Measurements from ENCODE around the gene ITGAE. TPM values are rescaled to one million over a fixed set of nuclear protein-coding genes. Genes with fewer than 3 reads are reported as not detected.
"Not testable (repeated sequence)": the region's sequence is repeated elsewhere in the genome, so short reads cannot be mapped to it uniquely, and the experiment has no call there.

The ITGAE gene
- total and polyA plus RNA-seq, 12 donors: 4.9 to 85.4 (median 33.7) TPM

GRCh38 chr17:3710951-3711383, 90.0 kb downstream of the ITGAE start:
- Histone ChIP-seq H3K27me3 (no peaks in the 10 kb centered on the region), H3K36me3 (replicated peaks in 1 of 2) (peaks cover 0 to 23% of the 10 kb centered on the region in 2 donors), H3K9me3 (replicated peaks in 1 of 3) (no peaks in the 10 kb centered on the region), H3K4me3 (no peak overlapping the region), H3K4me1 (replicated peaks in 1 of 2) (peaks cover 0 to 7% of the 10 kb centered on the region in 2 donors), H3K27ac (no peak overlapping the region)
- intact Hi-C loops (cut with DNase I): no loop called here
- no peak for DNase-seq
- no peak for TF ChIP-seq CTCF (IDR thresholded peaks at IDR 0.05)
- TF ChIP-seq POLR2A (IDR thresholded peaks at IDR 0.05): no peak
- 61 to 71% (median 69%) methylated on average over 5 of the region's 5 CpGs for WGBS, 4 donors

GRCh38 chr17:3708366-3708765, 92.6 kb downstream of the ITGAE start:
- WGBS, 4 donors: 52 to 75% (median 61%) methylated on average over 3 of the region's 3 CpGs
- Histone ChIP-seq H3K9me3 (replicated peaks in 1 of 3) (no peaks in the 10 kb centered on the region), H3K27ac (no peak overlapping the region), H3K4me1 (replicated peaks in 1 of 2) (peaks cover 0 to 7% of the 10 kb centered on the region in 2 donors), H3K36me3 (replicated peaks in 1 of 2) (peaks cover 0 to 5% of the 10 kb centered on the region in 2 donors), H3K27me3 (no peaks in the 10 kb centered on the region), H3K4me3 (no peak overlapping the region)
- DNase-seq: no peak
- TF ChIP-seq POLR2A (IDR thresholded peaks at IDR 0.05): no peak
- TF ChIP-seq CTCF (IDR thresholded peaks at IDR 0.05): no peak
- intact Hi-C loops (cut with DNase I): no loop called here

GRCh38 chr17:3705718-3705984, 95.3 kb downstream of the ITGAE start:
- H3K9me3 ChIP-seq (replicated peaks in 1 of 3); intact Hi-C loops (cut with DNase I); H3K36me3 ChIP-seq (replicated peaks in 1 of 2); DNase-seq; H3K4me3 ChIP-seq; H3K4me1 ChIP-seq (replicated peaks in 1 of 2); H3K27me3 ChIP-seq; H3K27ac ChIP-seq: not testable (repeated sequence)
- 57 to 100% (median 78%) methylated on average over 1 of the region's 1 CpG for WGBS, 4 donors

GRCh38 chr17:3704931-3705717, 95.9 kb downstream of the ITGAE start:
- Histone ChIP-seq H3K9me3 (replicated peaks in 1 of 3) (no peaks in the 10 kb centered on the region), H3K27me3 (no peaks in the 10 kb centered on the region), H3K36me3 (replicated peaks in 1 of 2) (no peaks in the 10 kb centered on the region), H3K4me1 (replicated peaks in 1 of 2) (peaks cover 0 to 7% of the 10 kb centered on the region in 2 donors), H3K4me3 (no peak overlapping the region), H3K27ac (no peak overlapping the region)
- no peak for DNase-seq
- WGBS, 4 donors: 84 to 88% (median 87%) methylated on average over 20 of the region's 20 CpGs
- no peak for TF ChIP-seq POLR2A (IDR thresholded peaks at IDR 0.05)
- no peak for TF ChIP-seq CTCF (IDR thresholded peaks at IDR 0.05)
- intact Hi-C loops (cut with DNase I): no loop called here

GRCh38 chr17:3702041-3702539, 98.9 kb downstream of the ITGAE start:
- H3K36me3 ChIP-seq (replicated peaks in 1 of 2); H3K27ac ChIP-seq; DNase-seq; H3K4me3 ChIP-seq; H3K4me1 ChIP-seq (replicated peaks in 1 of 2); H3K27me3 ChIP-seq; H3K9me3 ChIP-seq (replicated peaks in 1 of 3); intact Hi-C loops (cut with DNase I): not testable (repeated sequence)
- 31 to 88% (median 77%) methylated on average over 2 to 7 of the region's 7 CpGs for WGBS, 4 donors
